GM12878 (cell line): ENCODE results near the gene ZKSCAN5. TPM values are rescaled to one million over a fixed set of nuclear protein-coding genes. Genes with fewer than 3 reads are reported as not detected.
A peak's percentile ranks its signal among the peaks of the same experiment; 100 is the strongest.
"Not testable (repeated sequence)": the region's sequence is repeated elsewhere in the genome, so short reads cannot be mapped to it uniquely, and the experiment has no call there.

Experiments
- ATAC-seq: fragments of 200-7000 bp; cut with Tn5 transposase; 3 replicates; pipeline ENCODE4 v1.9.1; 2020; ENCODE audit warnings: mild to moderate bottlenecking, moderate library complexity
- BruUV-seq: library from RNA; stranded (reverse); fragments of 400-500 nt; replicated peaks from 2 replicates; lab custom pipeline; 2021; lab: Mats Ljungman, UMichigan
- CTCF ChIA-PET: fragments of 300-600 bp; sonication (Branson Sonifier 250); formaldehyde crosslinking; extraction: SDS; loops from one replicate; lab custom pipeline; 2021; ENCODE audit warnings: inconsistent platforms; lab: Yijun Ruan, JAX
- POLR2A ChIA-PET: fragments of 350-600 bp; formaldehyde crosslinking; extraction: SDS; loops from one replicate; lab custom pipeline; 2021; ENCODE audit warnings: inconsistent platforms; lab: Charles Lee
- RAD21 ChIA-PET: fragments of 300-600 bp; sonication (Branson Sonifier 250); formaldehyde crosslinking; loops from one replicate; lab custom pipeline; 2023; ENCODE audit warnings: antibody characterized with exemption; ENCODE audit not compliant: unreplicated experiment; lab: Charles Lee
- SMC1A ChIA-PET: fragments of 300-600 bp; sonication (Branson Sonifier 250); formaldehyde crosslinking; loops from one replicate; lab custom pipeline; 2023; ENCODE audit not compliant: unreplicated experiment, uncharacterized antibody; lab: Charles Lee
- DNase-seq: peaks from one replicate; pipeline ENCODE4 v3.0.0-alpha.2; 2011; ENCODE audit warnings: low read depth, low spot score
- FAIRE-seq: peaks from 3 replicates; lab custom pipeline; 2011; peaks lifted over from hg19 to GRCh38; lab: Jason Lieb, UNC
- H2AFZ ChIP-seq: 2 replicates; pipeline ENCODE4 v1.6.0; 2011; ENCODE audit warnings: low read depth, low read length, control low read depth; ENCODE audit not compliant: control insufficient read depth
- H3K27ac ChIP-seq: 2 replicates; pipeline ENCODE4 v1.5.1; 2011; ENCODE audit warnings: control low read depth; ENCODE audit not compliant: control insufficient read depth, insufficient read depth
- H3K27me3 ChIP-seq, 2 experiments: replicated peaks in 1 of 2; 2 replicates each; pipeline versions ENCODE4 v1.6.0 to v1.6.1; 2011; ENCODE audit warnings: low read length in 1 of 2; ENCODE audit not compliant: control insufficient read depth in 2 of 2, insufficient read depth in 2 of 2
- H3K36me3 ChIP-seq, 2 experiments: 2 replicates each; pipeline ENCODE4 v1.5.1; 2011; ENCODE audit warnings: low read length in 1 of 2; ENCODE audit not compliant: control insufficient read depth in 2 of 2, insufficient read depth in 2 of 2
- H3K4me1 ChIP-seq: 2 replicates; pipeline ENCODE4 v1.6.1; 2011; ENCODE audit warnings: mild to moderate bottlenecking, low read length, moderate library complexity, mixed read lengths; ENCODE audit not compliant: control insufficient read depth, insufficient read depth
- H3K4me2 ChIP-seq: 2 replicates; pipeline ENCODE4 v1.6.0; 2011; ENCODE audit warnings: control low read depth; ENCODE audit not compliant: control insufficient read depth, insufficient read depth
- H3K4me3 ChIP-seq: fragments of 200-600 bp; sonication (generic); 2 replicates; pipeline ENCODE4 v1.5.1; 2016
- H3K79me2 ChIP-seq: 2 replicates; pipeline ENCODE4 v1.6.0; 2011; ENCODE audit warnings: low read length; ENCODE audit not compliant: control insufficient read depth, insufficient read depth
- H3K9ac ChIP-seq: 2 replicates; pipeline ENCODE4 v1.8.0; 2011; ENCODE audit warnings: low read length, control low read depth, mixed read lengths; ENCODE audit not compliant: control insufficient read depth, insufficient read depth
- H3K9me3 ChIP-seq: replicated peaks from 3 replicates; pipeline ENCODE4 v1.5.1; 2011; ENCODE audit warnings: mild to moderate bottlenecking, low read length; ENCODE audit not compliant: control insufficient read depth, insufficient read depth
- H4K20me1 ChIP-seq: 2 replicates; pipeline ENCODE4 v1.6.0; 2011; ENCODE audit not compliant: control insufficient read depth, insufficient read depth
- BACH1 ChIP-seq: fragments of 450-650 bp; IDR thresholded peaks from 2 replicates; pipeline ENCODE4 v1.6.1; 2017; ENCODE audit warnings: mild to moderate bottlenecking, borderline replicate concordance
- CHD4 ChIP-seq: fragments of 200-600 bp; sonication (generic); IDR thresholded peaks from 2 replicates; pipeline ENCODE4 v1.6.1; 2016; ENCODE audit warnings: mild to moderate bottlenecking
- EED ChIP-seq: sonication (generic); IDR thresholded peaks from 2 replicates; pipeline ENCODE4 v1.6.1; 2016; ENCODE audit warnings: antibody characterized with exemption, low read depth
- JUNB ChIP-seq: IDR thresholded peaks from 2 replicates; pipeline ENCODE4 v1.6.1; 2016; ENCODE audit warnings: antibody characterized with exemption, mild to moderate bottlenecking
- JUND ChIP-seq: IDR thresholded peaks from 2 replicates; pipeline ENCODE4 v1.6.1; 2012; ENCODE audit warnings: low read depth, mild to moderate bottlenecking, low read length, improper control_type of control experiment, moderate library complexity
- NBN ChIP-seq: fragments of 450-650 bp; IDR thresholded peaks from 2 replicates; pipeline ENCODE4 v1.6.1; 2016
- NKRF ChIP-seq: fragments of 450-650 bp; conservative IDR thresholded peaks from 2 replicates; pipeline ENCODE4 v1.6.1; 2017; ENCODE audit warnings: mild to moderate bottlenecking, moderate library complexity
- PAX5 ChIP-seq: IDR thresholded peaks from 2 replicates; pipeline ENCODE4 v1.6.1; 2011; ENCODE audit warnings: low read depth, low read length, borderline replicate concordance
- POLR2AphosphoS5 ChIP-seq: IDR thresholded peaks from 2 replicates; pipeline ENCODE4 v1.6.1; 2011; ENCODE audit warnings: mild to moderate bottlenecking, low read length, inconsistent platforms
- SRF ChIP-seq, 2 experiments: IDR thresholded peaks; 2 replicates each; pipeline ENCODE4 v1.6.1; 2011; ENCODE audit warnings: low read depth in 2 of 2, low read length in 2 of 2, mild to moderate bottlenecking in 1 of 2, moderate library complexity in 1 of 2
- STAT1 ChIP-seq: fragments of 450-650 bp; conservative IDR thresholded peaks from 2 replicates; pipeline ENCODE4 v1.6.1; 2014; ENCODE audit warnings: antibody characterized with exemption, mild to moderate bottlenecking
- TBL1XR1 ChIP-seq: IDR thresholded peaks from 2 replicates; pipeline ENCODE4 v1.6.1; 2012; ENCODE audit warnings: low read depth, low read length, improper control_type of control experiment
- ZNF207 ChIP-seq: fragments of 450-650 bp; IDR thresholded peaks from 2 replicates; pipeline ENCODE4 v1.6.1; 2014; ENCODE audit warnings: antibody characterized with exemption, mild to moderate bottlenecking, borderline replicate concordance
- ZNF217 ChIP-seq: fragments of 450-650 bp; IDR thresholded peaks from 2 replicates; pipeline ENCODE4 v1.6.1; 2017; ENCODE audit warnings: antibody characterized with exemption, mild to moderate bottlenecking
- WGBS: methylation state at CpG from one replicate; pipeline ENCODE4 v1.1.6; 2016; ENCODE audit warnings: low lambda C conversion rate; ENCODE audit not compliant: insufficient replicate concordance, insufficient coverage; ENCODE audit errors: missing lambda C conversion rate; 5-methylcytosine and 5-hydroxymethylcytosine counted together
- in situ Hi-C: fragments of 300-500 bp; cut with MboI; formaldehyde crosslinking; loops from 9 replicates; pipeline ENCODE4 v1.14.3; 2018; ENCODE audit warnings: mixed read lengths
- intact Hi-C: fragments of 100-400 bp; cut with micrococcal nuclease; formaldehyde crosslinking; loops from one replicate; pipeline ENCODE4 v1.14.2; 2022; ENCODE audit not compliant: unreplicated experiment
- polyA plus RNA-seq, 11 experiments: library from polyadenylated mRNA; depleted of rRNA in 4 of 11; unstranded in 6 of 11; stranded (reverse) in 5 of 11; fragments of >200 nt; fragmentation: Nextera tagmentation in 4 of 11; fragmentation: Illumina TruSeq in 1 of 11; extraction: Ambion mirVana in 4 of 11; extraction: Trizol in 1 of 11; gene quantifications; 1 replicate in 1 of 11; 2 replicates in 10 of 11; pipeline versions ENCODE4 v1.2.1 to v1.2.3, GENCODE V29; 2011 to 2016; ENCODE audit warnings: inconsistent platforms in 2 of 11, missing spikeins in 2 of 11, low read depth in 1 of 11
- total RNA-seq, 4 experiments: library from RNA; depleted of rRNA in 3 of 4; stranded (reverse); fragments of >200 nt in 3 of 4; fragmentation: Illumina TruSeq in 1 of 4; extraction: Trizol in 1 of 4; gene quantifications; 2 replicates each; pipeline versions ENCODE4 v1.2.1 to v1.2.3, GENCODE V29; 2013 to 2021
- TF ChIP-seq, protein P1 (sequence below), 3 experiments: IDR thresholded peaks in 2 of 3; conservative IDR thresholded peaks in 1 of 3; 2 replicates each; pipeline ENCODE4 v1.5.1; 2011; ENCODE audit warnings: low read depth in 3 of 3, low read length in 3 of 3, mild to moderate bottlenecking in 3 of 3, control low read depth in 2 of 3, moderate library complexity in 2 of 3, inconsistent platforms in 1 of 3, mixed read lengths in 1 of 3; ENCODE audit not compliant: control insufficient read depth in 2 of 3, insufficient read depth in 1 of 3; ENCODE audit errors: extremely low read depth in 1 of 3

The ZKSCAN5 gene
- total and polyA plus RNA-seq, 10 of the 15 experiments (the other 5 are each of a cell fraction or from before 2014, with no cell fraction given), result 2.5 to 10.1 (median 7.7) TPM

- DNase-seq, H3K36me3 ChIP-seq, RAD21 ChIA-PET, H4K20me1 ChIP-seq, H3K4me2 ChIP-seq, FAIRE-seq, H3K9ac ChIP-seq, in situ Hi-C loops, H3K9me3 ChIP-seq, ATAC-seq, intact Hi-C loops, H3K27me3 ChIP-seq, H3K27ac ChIP-seq, CTCF ChIA-PET, H2AFZ ChIP-seq, H3K4me1 ChIP-seq, BruUV-seq, H3K4me3 ChIP-seq: not testable (repeated sequence)
- ChIA-PET POLR2A (interaction anchor here (0.6 kb wide), 1 partner anchor 18 kb away, joined by 3 read pairs; no protein-coding TSS in a partner anchor), SMC1A (interaction anchor here (0.6 kb wide), 1 partner anchor 84 kb away, joined by 3 read pairs; no protein-coding TSS in a partner anchor)
- WGBS, result 100% methylated on average over 1 of the region's 2 CpGs
- peaks cover 13% of the 10 kb centered on the region for H3K79me2 ChIP-seq
Measured at GRCh38 chr7:99549545-99549944, 45.1 kb downstream of the ZKSCAN5 start.

DNA sequence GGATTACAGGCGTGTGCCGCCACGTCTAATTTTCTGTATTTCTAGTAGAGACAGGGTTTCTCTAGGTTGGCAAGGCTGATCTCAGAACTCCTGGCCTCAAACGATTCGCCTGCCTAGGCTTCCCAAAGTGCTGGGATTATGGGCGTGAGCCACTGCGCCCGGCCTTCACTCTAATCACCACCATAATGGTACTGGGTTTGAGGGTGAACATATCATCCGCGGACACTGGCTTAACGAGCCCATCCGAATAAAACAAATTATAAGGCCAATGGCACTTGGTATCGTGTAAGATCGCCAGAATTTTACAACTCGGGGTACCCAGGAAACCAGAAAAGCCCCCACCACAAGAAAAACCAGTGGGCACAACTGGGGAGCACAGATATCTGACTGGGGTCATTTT, 46.9 kb downstream of the ZKSCAN5 start:
- peak; percentile 9 for ATAC-seq
- intact Hi-C loops, result no loop called here
- TF ChIP-seq TBL1XR1, result no peak
- TF ChIP-seq JUND, result no peak
- TF ChIP-seq NKRF, result no peak
- TF ChIP-seq PAX5, result no peak
- no peak for TF ChIP-seq ZNF217
- no peak for TF ChIP-seq SRF (IDR thresholded peaks at IDR 0.05; ENCODE audit: low read depth in 2 of 2, low read length in 2 of 2)
- no peak for TF ChIP-seq STAT1
- TF ChIP-seq, protein P1, sequence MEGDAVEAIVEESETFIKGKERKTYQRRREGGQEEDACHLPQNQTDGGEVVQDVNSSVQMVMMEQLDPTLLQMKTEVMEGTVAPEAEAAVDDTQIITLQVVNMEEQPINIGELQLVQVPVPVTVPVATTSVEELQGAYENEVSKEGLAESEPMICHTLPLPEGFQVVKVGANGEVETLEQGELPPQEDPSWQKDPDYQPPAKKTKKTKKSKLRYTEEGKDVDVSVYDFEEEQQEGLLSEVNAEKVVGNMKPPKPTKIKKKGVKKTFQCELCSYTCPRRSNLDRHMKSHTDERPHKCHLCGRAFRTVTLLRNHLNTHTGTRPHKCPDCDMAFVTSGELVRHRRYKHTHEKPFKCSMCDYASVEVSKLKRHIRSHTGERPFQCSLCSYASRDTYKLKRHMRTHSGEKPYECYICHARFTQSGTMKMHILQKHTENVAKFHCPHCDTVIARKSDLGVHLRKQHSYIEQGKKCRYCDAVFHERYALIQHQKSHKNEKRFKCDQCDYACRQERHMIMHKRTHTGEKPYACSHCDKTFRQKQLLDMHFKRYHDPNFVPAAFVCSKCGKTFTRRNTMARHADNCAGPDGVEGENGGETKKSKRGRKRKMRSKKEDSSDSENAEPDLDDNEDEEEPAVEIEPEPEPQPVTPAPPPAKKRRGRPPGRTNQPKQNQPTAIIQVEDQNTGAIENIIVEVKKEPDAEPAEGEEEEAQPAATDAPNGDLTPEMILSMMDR (IDR thresholded peaks at IDR 0.05 in 2 of 3, conservative IDR thresholded peaks at IDR 0.05 in 1 of 3; ENCODE audit: control insufficient read depth in 2 of 3, extremely low read depth in 1 of 3, insufficient read depth in 1 of 3, low read depth in 3 of 3, low read length in 3 of 3), result no peak
- no peak for TF ChIP-seq CHD4
- TF ChIP-seq POLR2AphosphoS5, result no peak
- no peak for TF ChIP-seq JUNB
- TF ChIP-seq EED, result no peak
- no peak for TF ChIP-seq ZNF207
- TF ChIP-seq BACH1, result no peak
- TF ChIP-seq NBN, result no peak

More for the DNA sequence above, 46.9 kb downstream of the ZKSCAN5 start:
- BruUV-seq, result no TSS peak
- peak overlapping the region; percentile 81 for H3K4me2 ChIP-seq
- ChIA-PET CTCF (interaction anchor here (0.8 kb wide), 1 partner anchor 36 kb away, joined by 3 read pairs; no protein-coding TSS in a partner anchor), POLR2A (interaction anchor here (1.1 kb wide), 1 partner anchor 45 kb away, joined by 3 read pairs; no protein-coding TSS in a partner anchor), SMC1A (no interaction called here), RAD21 (no interaction called here)
- peak overlapping the region; percentile 95 for H3K4me3 ChIP-seq
- FAIRE-seq (no peak), DNase-seq (no peak)
- H2AFZ ChIP-seq, result peak overlapping the region; percentile 84
- 22% methylated on average over 15 of the region's 15 CpGs for WGBS
- H3K9ac ChIP-seq, result peak overlapping the region; percentile 97
- H3K4me1 ChIP-seq, result 0 out of 2 replicates have a peak, but pooled peaks cover 3% of the 10 kb centered on the region
- H3K9me3 ChIP-seq, result no peaks in the 10 kb centered on the region; the same call in 2 of the 3 replicates
- in situ Hi-C loops, result no loop called here
- peak overlapping the region; percentile 93 for H3K27ac ChIP-seq
- H3K27me3 ChIP-seq, result no peaks in the 10 kb centered on the region
- no peaks in the 10 kb centered on the region for H4K20me1 ChIP-seq
- peaks cover 15% of the 10 kb centered on the region for H3K79me2 ChIP-seq
- H3K36me3 ChIP-seq, result peaks cover 0 to 10% of the 10 kb centered on the region in 2 experiments; a peak in 2 of 4 replicates
